HG02588 (cell line): Measurements from ENCODE around the gene MT1F.
"Not testable (repeated sequence)": the region's sequence is repeated elsewhere in the genome, so short reads cannot be mapped to it uniquely, and the experiment has no call there.

Experiments used
- ATAC-seq: cut with Tn5 transposase; IDR thresholded peaks from one replicate; pipeline ENCODE4 v1.9.1; 2021; ENCODE audit warnings: mild to moderate bottlenecking, moderate library complexity; ENCODE audit not compliant: unreplicated experiment

Gene MT1F

GRCh38 chr16:56641166-56641565, 16.6 kb upstream of the MT1F start:
- ATAC-seq = no peak

- ATAC-seq = peak; percentile 82
These were observed 14.5 kb upstream of the MT1F start for GRCh38 chr16:56643080-56643778.

GRCh38 chr16:56643833-56644232, 13.9 kb upstream of the MT1F start:
- no peak for ATAC-seq

GRCh38 chr16:56645311-56645710, 12.4 kb upstream of the MT1F start:
- ATAC-seq = no peak

- ATAC-seq = no peak
These were observed 11.9 kb upstream of the MT1F start for GRCh38 chr16:56645838-56646237.

GRCh38 chr16:56647641-56648431, 9.9 kb upstream of the MT1F start:
- no peak for ATAC-seq

GRCh38 chr16:56649271-56649670, 8.5 kb upstream of the MT1F start:
- ATAC-seq = no peak

GRCh38 chr16:56649820-56650219, 7.9 kb upstream of the MT1F start:
- ATAC-seq = no peak

- ATAC-seq = no peak
These were observed 6.2 kb upstream of the MT1F start, which contains the start of gene MT1B for GRCh38 chr16:56651586-56651985. MT1B (plus strand) TSS chr16:56651886; CDS start chr16:56651954, 68 bp downstream.

- ATAC-seq = no peak
These were observed 5.2 kb upstream of the MT1F start for GRCh38 chr16:56652600-56652999.

GRCh38 chr16:56653218-56653617, 4.5 kb upstream of the MT1F start:
- no peak for ATAC-seq

GRCh38 chr16:56658327-56658875, 642 bp downstream of the MT1F start:
- ATAC-seq = no peak

- no peak for ATAC-seq
These were observed 4.9 kb downstream of the MT1F start for GRCh38 chr16:56662357-56663354.

- ATAC-seq = no peak
These were observed 6.7 kb downstream of the MT1F start for GRCh38 chr16:56664506-56664905.

- not testable (repeated sequence) for ATAC-seq
These were observed 7.8 kb downstream of the MT1F start for GRCh38 chr16:56665286-56666261.

GRCh38 chr16:56667581-56668571, 10.1 kb downstream of the MT1F start, which contains the start of gene MT1G:
MT1G (minus strand) TSS chr16:56668065; CDS start chr16:56667993, 72 bp downstream.
- no peak for ATAC-seq

GRCh38 chr16:56669005-56669839, 11.5 kb downstream of the MT1F start, which contains the start of gene MT1H:
MT1H (plus strand) TSS chr16:56669814; CDS start chr16:56669885, 71 bp downstream.
- no peak for ATAC-seq
